ENCODE data around the gene BRD9. TPM values are rescaled to one million over a fixed set of nuclear protein-coding genes. Genes with fewer than 3 reads are reported as not detected.

The BRD9 gene
- total RNA-seq, 1 experiment from 2014 or later: 48.9 TPM

- intact Hi-C loops (cut with micrococcal nuclease): no loop called here
- H3K4me3 Mint-ChIP-seq (ENCODE audit: unreplicated experiment): no peak overlapping the region
- no peak for DNase-seq (ENCODE audit: unreplicated experiment)
- no peaks in the 10 kb centered on the region for H3K36me3 Mint-ChIP-seq (ENCODE audit: insufficient read depth, unreplicated experiment)
- H3K27ac Mint-ChIP-seq (ENCODE audit: low read depth, unreplicated experiment): no peak overlapping the region
- H3K27me3 Mint-ChIP-seq (ENCODE audit: insufficient read depth, unreplicated experiment): peaks cover 14% of the 10 kb centered on the region
- CTCF ChIA-PET: no interaction called here
- BruUV-seq (replicated peaks): no TSS peak
- H3K9me3 Mint-ChIP-seq (ENCODE audit: unreplicated experiment): no peaks in the 10 kb centered on the region
- no peak for TF ChIP-seq CTCF (IDR thresholded peaks at IDR 0.05; ENCODE audit: unreplicated experiment)
- H3K4me1 Mint-ChIP-seq (ENCODE audit: insufficient read depth, unreplicated experiment): no peaks in the 10 kb centered on the region
- POLR2A ChIA-PET: no interaction called here
Measured at GRCh38 chr5:926417-927171, 34.0 kb upstream of the BRD9 start.

- BruUV-seq (replicated peaks): no TSS peak
- peak; percentile 83 for TF ChIP-seq CTCF (IDR thresholded peaks at IDR 0.05; ENCODE audit: unreplicated experiment)
- no peaks in the 10 kb centered on the region for H3K9me3 Mint-ChIP-seq (ENCODE audit: unreplicated experiment)
Measured at GRCh38 chr5:923281-923873, 30.8 kb upstream of the BRD9 start.

GRCh38 chr5:922436-923280 is 30.1 kb upstream of the BRD9 start:
- H3K4me1 Mint-ChIP-seq (ENCODE audit: insufficient read depth, unreplicated experiment): no peaks in the 10 kb centered on the region
- DNase-seq (ENCODE audit: unreplicated experiment): no peak
- H3K9me3 Mint-ChIP-seq (ENCODE audit: unreplicated experiment): no peaks in the 10 kb centered on the region
- TF ChIP-seq CTCF (IDR thresholded peaks at IDR 0.05; ENCODE audit: unreplicated experiment): no peak
- no peaks in the 10 kb centered on the region for H3K27me3 Mint-ChIP-seq (ENCODE audit: insufficient read depth, unreplicated experiment)
- POLR2A ChIA-PET: interaction anchor here (1.3 kb wide), 1 partner anchor 238 kb away, joined by 3 read pairs; no protein-coding TSS in a partner anchor
- H3K36me3 Mint-ChIP-seq (ENCODE audit: insufficient read depth, unreplicated experiment): peaks cover 6% of the 10 kb centered on the region
- CTCF ChIA-PET: interaction anchor here (0.7 to 7.3 kb wide), 15 partner anchors 10 to 1811 kb away, joined by 3 to 51 read pairs (median 7); no protein-coding TSS in a partner anchor
- no TSS peak for BruUV-seq (replicated peaks)
- no peak overlapping the region for H3K4me3 Mint-ChIP-seq (ENCODE audit: unreplicated experiment)
- H3K27ac Mint-ChIP-seq (ENCODE audit: low read depth, unreplicated experiment): no peak overlapping the region
- intact Hi-C loops (cut with micrococcal nuclease): loop anchor here (1.0 to 2.0 kb wide), 3 partner anchors 88 to 245 kb away; no protein-coding TSS in a partner anchor

More at GRCh38 chr5:923281-923873, 30.8 kb upstream of the BRD9 start:
- Mint-ChIP-seq H3K4me1 (ENCODE audit: insufficient read depth, unreplicated experiment) (no peaks in the 10 kb centered on the region), H3K27ac (ENCODE audit: low read depth, unreplicated experiment) (no peak overlapping the region), H3K4me3 (ENCODE audit: unreplicated experiment) (no peak overlapping the region), H3K27me3 (ENCODE audit: insufficient read depth, unreplicated experiment) (no peaks in the 10 kb centered on the region), H3K36me3 (ENCODE audit: insufficient read depth, unreplicated experiment) (peaks cover 6% of the 10 kb centered on the region)
- intact Hi-C loops (cut with micrococcal nuclease): loop anchor here (1.0 to 2.0 kb wide), 3 partner anchors 87 to 244 kb away; no protein-coding TSS in a partner anchor
- peak; percentile 67 for DNase-seq (ENCODE audit: unreplicated experiment)
- ChIA-PET POLR2A (interaction anchor here (1.3 kb wide), 1 partner anchor 238 kb away, joined by 3 read pairs; no protein-coding TSS in a partner anchor), CTCF (interaction anchor here (0.6 to 7.3 kb wide), 33 partner anchors 9 to 728 kb away, joined by 3 to 51 read pairs (median 4); no protein-coding TSS in a partner anchor)
